LNCAP (cell line): ENCODE measurements around the gene USP30.

Source experiments
- CTCF ChIP-seq: fragments of 450-650 bp; IDR thresholded peaks from 2 replicates; pipeline ENCODE4 v1.5.1; 2017; ENCODE audit warnings: mild to moderate bottlenecking

The USP30 gene

DNA sequence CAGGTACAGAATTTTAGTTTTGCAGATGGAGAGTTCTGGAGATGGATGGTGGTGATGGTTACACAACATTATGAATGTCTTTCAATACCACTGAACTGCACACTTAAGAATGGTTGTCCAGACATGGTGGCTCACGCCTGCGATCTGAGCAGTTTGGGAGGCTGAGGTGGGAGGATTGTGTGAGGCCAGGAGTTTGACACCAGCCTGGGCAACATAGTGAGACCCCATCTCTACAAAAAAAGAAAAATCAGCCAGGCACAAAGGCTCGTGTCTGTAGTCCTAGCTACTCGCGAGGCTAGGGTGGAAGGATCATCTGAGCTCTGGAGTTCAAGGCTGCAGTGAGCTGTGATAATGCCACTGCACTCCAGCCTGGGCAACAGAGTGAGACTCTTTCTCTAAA, 8.1 kb upstream of the USP30 start:
- no peak for TF ChIP-seq CTCF

- TF ChIP-seq CTCF = no peak
These were observed 5.1 kb upstream of the USP30 start for GRCh38 chr12:109047081-109047805.

DNA sequence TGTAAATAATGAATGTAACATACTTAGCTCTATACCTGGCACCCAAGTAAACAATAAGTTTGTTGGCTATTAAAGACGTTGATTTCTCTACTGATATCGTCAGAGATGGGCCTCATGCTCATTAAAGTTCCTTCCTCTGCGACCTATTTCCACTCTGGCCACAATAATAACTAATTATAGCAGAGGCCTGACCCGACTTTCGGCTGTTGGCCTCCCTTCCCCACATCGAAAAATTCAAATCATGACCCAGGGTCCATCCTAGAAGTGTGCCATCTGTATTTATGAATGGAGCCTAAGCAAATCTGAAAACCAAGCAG, 321 bp upstream of the USP30 start:
- no peak for TF ChIP-seq CTCF

GRCh38 chr12:109053382-109054123, 1.2 kb downstream of the USP30 start:
- TF ChIP-seq CTCF = no peak

GRCh38 chr12:109054520-109054919, 2.1 kb downstream of the USP30 start:
- no peak for TF ChIP-seq CTCF

- no peak for TF ChIP-seq CTCF
These were observed 4.5 kb downstream of the USP30 start for GRCh38 chr12:109056891-109057290.

GRCh38 chr12:109057376-109057775, 5.0 kb downstream of the USP30 start:
- TF ChIP-seq CTCF = no peak
